HepG2 (cell line): Measurements from ENCODE around the gene GPM6B. TPM values are rescaled to one million over a fixed set of nuclear protein-coding genes. Genes with fewer than 3 reads are reported as not detected.

ENCODE experiments used
- ATAC-seq: fragments of 200-7000 bp; cut with Tn5 transposase; 3 replicates; pipeline ENCODE4 v1.9.1; 2020; ENCODE audit warnings: mild to moderate bottlenecking, moderate library complexity
- BruUV-seq: library from RNA; stranded (reverse); fragments of 400-500 nt; replicated peaks from 2 replicates; lab custom pipeline; 2021; lab: Mats Ljungman, UMichigan
- CTCF ChIA-PET: fragments of 300-600 bp; formaldehyde crosslinking; extraction: SDS; loops from one replicate; lab custom pipeline; 2021; ENCODE audit warnings: low total read pairs, inconsistent platforms, low intra/inter-chr PET ratio; lab: Yijun Ruan, JAX
- POLR2A ChIA-PET: fragments of 350-600 bp; sonication (Branson Sonifier 250); formaldehyde crosslinking; loops from one replicate; lab custom pipeline; 2020; ENCODE audit warnings: antibody characterized with exemption, inconsistent platforms; lab: Yijun Ruan, JAX
- DNase-seq: peaks from one replicate; pipeline ENCODE4 v3.0.0-alpha.2; 2015; ENCODE audit warnings: low spot score
- FAIRE-seq: peaks from 3 replicates; lab custom pipeline; 2011; peaks lifted over from hg19 to GRCh38; lab: Jason Lieb, UNC
- H2AFZ ChIP-seq: one replicate; pipeline ENCODE4 v1.6.1; 2011; ENCODE audit warnings: low read length, inconsistent platforms
- H3K27ac ChIP-seq: fragments of 300-600 bp; 3 replicates; pipeline ENCODE4 v1.8.0; 2011; ENCODE audit warnings: mixed run types, mild to moderate bottlenecking, mixed read lengths, low read length, inconsistent platforms; ENCODE audit not compliant: insufficient read depth; ENCODE audit errors: extremely low read length
- H3K27me3 ChIP-seq, 2 experiments: fragments of 200-600 bp in 1 of 2; 2 replicates in 1 of 2; 3 replicates in 1 of 2; pipeline versions ENCODE4 v1.6.0 to v1.8.0; 2011; ENCODE audit warnings: low read length in 2 of 2, mild to moderate bottlenecking in 2 of 2, moderate library complexity in 2 of 2, inconsistent platforms in 1 of 2; ENCODE audit not compliant: insufficient read depth in 2 of 2, control insufficient read depth in 1 of 2
- H3K36me3 ChIP-seq, 2 experiments: fragments of 200-600 bp in 1 of 2; replicated peaks in 1 of 2; 2 replicates in 1 of 2; 3 replicates in 1 of 2; pipeline versions ENCODE4 v1.5.1 to v1.8.0; 2011; ENCODE audit warnings: low read length in 2 of 2, inconsistent platforms in 1 of 2; ENCODE audit not compliant: insufficient read depth in 2 of 2, control insufficient read depth in 1 of 2
- H3K4me1 ChIP-seq: 2 replicates; pipeline ENCODE4 v1.5.1; 2012; ENCODE audit warnings: low read length, inconsistent platforms; ENCODE audit not compliant: insufficient read depth
- H3K4me2 ChIP-seq: 2 replicates; pipeline ENCODE4 v1.6.0; 2011; ENCODE audit warnings: low read depth, low read length, inconsistent platforms
- H3K4me3 ChIP-seq, 3 experiments: fragments of 200-600 bp in 1 of 3; sonication (generic), shearing (Covaris generic) in 1 of 3; replicated peaks in 1 of 3; 2 replicates each; pipeline ENCODE4 v1.5.1; 2011 to 2016; ENCODE audit warnings: low read length in 3 of 3, inconsistent platforms in 2 of 3, low read depth in 2 of 3, mild to moderate bottlenecking in 2 of 3, control low read depth in 1 of 3, mixed read lengths in 1 of 3; ENCODE audit not compliant: insufficient read depth in 1 of 3
- H3K79me2 ChIP-seq: one replicate; pipeline ENCODE4 v1.6.1; 2011; ENCODE audit warnings: low read length, inconsistent platforms; ENCODE audit not compliant: insufficient read depth
- H3K9ac ChIP-seq: 2 replicates; pipeline ENCODE4 v1.6.0; 2011; ENCODE audit warnings: mild to moderate bottlenecking, low read depth, low read length, inconsistent platforms; ENCODE audit not compliant: insufficient read depth
- H3K9me3 ChIP-seq: 2 replicates; pipeline ENCODE4 v1.5.1; 2012; ENCODE audit warnings: mild to moderate bottlenecking, low read length
- H4K20me1 ChIP-seq: 2 replicates; pipeline ENCODE4 v1.6.0; 2011; ENCODE audit warnings: inconsistent platforms, mild to moderate bottlenecking, low read length, moderate library complexity; ENCODE audit not compliant: insufficient read depth
- BATF2 ChIP-seq: sonication (generic); formaldehyde crosslinking; IDR thresholded peaks from 2 replicates; pipeline ENCODE4 v1.8.0; 2022; ENCODE audit warnings: mild to moderate bottlenecking, missing genetic modification reagents, moderate library complexity
- WGBS: methylation state at CpG from one replicate; pipeline ENCODE4 v1.1.6; 2017; ENCODE audit warnings: low lambda C conversion rate; 5-methylcytosine and 5-hydroxymethylcytosine counted together
- in situ Hi-C: cut with HindIII; loops from 2 replicates; pipeline ENCODE4 v1.10.0; 2017; ENCODE audit warnings: low pct_unique_long_range_greater_than_20kb; ENCODE audit not compliant: extremely low pct_ligation_motif_present
- intact Hi-C: fragments of 100-400 bp; cut with micrococcal nuclease; formaldehyde crosslinking; loops from one replicate; pipeline ENCODE4 v1.10.0; 2022; ENCODE audit not compliant: unreplicated experiment
- polyA plus RNA-seq, 8 experiments: library from polyadenylated mRNA; depleted of rRNA in 3 of 8; stranded (reverse) in 7 of 8; unstranded in 1 of 8; fragments of >200 nt; fragmentation: Illumina TruSeq in 4 of 8; extraction: Trizol in 4 of 8; gene quantifications; 2 replicates each; pipeline versions ENCODE4 v1.2.1 to v1.2.3, GENCODE V29; 2011 to 2016; ENCODE audit warnings: low read depth in 4 of 8, missing spikeins in 1 of 8, mixed read lengths in 1 of 8; ENCODE audit not compliant: insufficient read depth in 1 of 8
- total RNA-seq, 5 experiments: library from RNA; depleted of rRNA; stranded (reverse); fragments of >200 nt; fragmentation: Illumina TruSeq; extraction: Trizol; gene quantifications; 2 replicates each; pipeline ENCODE4 v1.2.3, GENCODE V29; 2016; ENCODE audit warnings: low read depth in 1 of 5
- TF ChIP-seq, protein P1 (sequence below): sonication (generic); formaldehyde crosslinking; IDR thresholded peaks from 2 replicates; pipeline ENCODE4 v1.5.1; 2020; ENCODE audit warnings: mild to moderate bottlenecking, missing genetic modification reagents, borderline replicate concordance

GPM6B gene
- total and polyA plus RNA-seq, 2 of the 13 experiments (the other 11 are each of a cell fraction or from before 2014, with no cell fraction given), result not detected

- H3K4me3 ChIP-seq, result no peak overlapping the region
- no peaks in the 10 kb centered on the region for H3K4me1 ChIP-seq
- H3K4me2 ChIP-seq, result no peak overlapping the region
- ATAC-seq, result no peak
- H3K79me2 ChIP-seq, result no peaks in the 10 kb centered on the region
- in situ Hi-C loops (no loop called here), intact Hi-C loops (no loop called here)
- peaks cover 0 to 2% of the 10 kb centered on the region in 2 experiments; a peak in 1 of 5 replicates for H3K27me3 ChIP-seq
- no peak for DNase-seq
- no peak overlapping the region for H2AFZ ChIP-seq
- no peak overlapping the region for H3K27ac ChIP-seq
- no peaks in the 10 kb centered on the region for H3K9me3 ChIP-seq
- ChIA-PET CTCF (no interaction called here), POLR2A (no interaction called here)
- no TSS peak for BruUV-seq
- 33% methylated on average over 6 of the region's 6 CpGs for WGBS
- no peak for TF ChIP-seq BATF2 (CRISPR knock-in tag)
- TF ChIP-seq, protein P1, sequence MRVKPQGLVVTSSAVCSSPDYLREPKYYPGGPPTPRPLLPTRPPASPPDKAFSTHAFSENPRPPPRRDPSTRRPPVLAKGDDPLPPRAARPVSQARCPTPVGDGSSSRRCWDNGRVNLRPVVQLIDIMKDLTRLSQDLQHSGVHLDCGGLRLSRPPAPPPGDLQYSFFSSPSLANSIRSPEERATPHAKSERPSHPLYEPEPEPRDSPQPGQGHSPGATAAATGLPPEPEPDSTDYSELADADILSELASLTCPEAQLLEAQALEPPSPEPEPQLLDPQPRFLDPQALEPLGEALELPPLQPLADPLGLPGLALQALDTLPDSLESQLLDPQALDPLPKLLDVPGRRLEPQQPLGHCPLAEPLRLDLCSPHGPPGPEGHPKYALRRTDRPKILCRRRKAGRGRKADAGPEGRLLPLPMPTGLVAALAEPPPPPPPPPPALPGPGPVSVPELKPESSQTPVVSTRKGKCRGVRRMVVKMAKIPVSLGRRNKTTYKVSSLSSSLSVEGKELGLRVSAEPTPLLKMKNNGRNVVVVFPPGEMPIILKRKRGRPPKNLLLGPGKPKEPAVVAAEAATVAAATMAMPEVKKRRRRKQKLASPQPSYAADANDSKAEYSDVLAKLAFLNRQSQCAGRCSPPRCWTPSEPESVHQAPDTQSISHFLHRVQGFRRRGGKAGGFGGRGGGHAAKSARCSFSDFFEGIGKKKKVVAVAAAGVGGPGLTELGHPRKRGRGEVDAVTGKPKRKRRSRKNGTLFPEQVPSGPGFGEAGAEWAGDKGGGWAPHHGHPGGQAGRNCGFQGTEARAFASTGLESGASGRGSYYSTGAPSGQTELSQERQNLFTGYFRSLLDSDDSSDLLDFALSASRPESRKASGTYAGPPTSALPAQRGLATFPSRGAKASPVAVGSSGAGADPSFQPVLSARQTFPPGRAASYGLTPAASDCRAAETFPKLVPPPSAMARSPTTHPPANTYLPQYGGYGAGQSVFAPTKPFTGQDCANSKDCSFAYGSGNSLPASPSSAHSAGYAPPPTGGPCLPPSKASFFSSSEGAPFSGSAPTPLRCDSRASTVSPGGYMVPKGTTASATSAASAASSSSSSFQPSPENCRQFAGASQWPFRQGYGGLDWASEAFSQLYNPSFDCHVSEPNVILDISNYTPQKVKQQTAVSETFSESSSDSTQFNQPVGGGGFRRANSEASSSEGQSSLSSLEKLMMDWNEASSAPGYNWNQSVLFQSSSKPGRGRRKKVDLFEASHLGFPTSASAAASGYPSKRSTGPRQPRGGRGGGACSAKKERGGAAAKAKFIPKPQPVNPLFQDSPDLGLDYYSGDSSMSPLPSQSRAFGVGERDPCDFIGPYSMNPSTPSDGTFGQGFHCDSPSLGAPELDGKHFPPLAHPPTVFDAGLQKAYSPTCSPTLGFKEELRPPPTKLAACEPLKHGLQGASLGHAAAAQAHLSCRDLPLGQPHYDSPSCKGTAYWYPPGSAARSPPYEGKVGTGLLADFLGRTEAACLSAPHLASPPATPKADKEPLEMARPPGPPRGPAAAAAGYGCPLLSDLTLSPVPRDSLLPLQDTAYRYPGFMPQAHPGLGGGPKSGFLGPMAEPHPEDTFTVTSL (CRISPR knock-in tag), result no peak
- H3K36me3 ChIP-seq, result no peaks in the 10 kb centered on the region
- no peaks in the 10 kb centered on the region for H4K20me1 ChIP-seq
- no peak overlapping the region for H3K9ac ChIP-seq
- FAIRE-seq, result no peak
Measured at GRCh38 chrX:13816176-13816575, 717 bp downstream of the GPM6B start.
